ENCODE measurements around the gene VPS37C. TPM values are rescaled to one million over a fixed set of nuclear protein-coding genes. Genes with fewer than 3 reads are reported as not detected.

VPS37C gene
- total RNA-seq, 1 donor from 2014 or later: 15.8 TPM

DNA sequence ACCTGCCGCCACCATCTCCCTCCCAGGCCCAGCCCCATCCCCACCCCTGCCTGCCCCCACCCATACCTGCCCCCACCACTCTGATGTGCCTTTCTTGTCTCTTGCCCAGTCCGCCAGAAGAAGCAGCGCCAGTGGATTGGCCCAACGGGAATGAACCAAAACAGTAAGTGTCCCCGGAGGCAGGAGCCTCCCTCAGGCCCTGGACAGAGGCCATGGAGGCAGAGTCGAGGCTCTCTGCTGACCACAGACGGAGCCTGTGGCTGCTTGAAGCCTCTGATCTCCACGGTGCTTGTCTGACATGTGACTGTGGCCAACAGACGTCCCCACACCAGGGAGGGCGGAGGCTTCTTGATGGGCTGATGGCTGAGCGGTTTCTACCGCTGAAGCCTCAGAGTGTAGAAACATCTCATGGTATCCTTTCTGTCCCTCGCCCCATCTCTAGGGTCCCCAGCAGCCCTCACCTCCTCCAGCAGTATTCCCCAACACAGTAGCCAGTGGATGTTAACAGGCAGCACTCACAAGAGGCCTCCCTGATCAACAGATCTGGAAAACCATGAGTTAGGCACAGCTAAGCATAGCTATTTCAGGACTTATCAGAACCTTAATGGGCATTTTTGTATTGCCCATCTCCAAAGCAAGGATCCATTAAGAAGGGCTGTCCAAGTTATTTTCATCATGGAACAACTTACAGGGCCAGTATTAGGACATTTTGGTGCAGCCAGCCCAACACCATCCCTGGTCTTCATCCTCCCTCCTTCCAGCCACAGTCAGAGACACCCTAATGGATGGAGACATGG lies 37.3 kb downstream of the VPS37C start:
- no peak for DNase-seq
- H3K36me3 ChIP-seq: no peaks in the 10 kb centered on the region
- H3K27me3 ChIP-seq (ENCODE audit: low read depth): no peaks in the 10 kb centered on the region
- H3K4me3 ChIP-seq: no peak overlapping the region
- H3K4me1 ChIP-seq: peaks cover 26% of the 10 kb centered on the region
- intact Hi-C loops (cut with micrococcal nuclease): no loop called here
- no peaks in the 10 kb centered on the region for H3K9me3 ChIP-seq (replicated peaks)
- no peak overlapping the region for H3K27ac ChIP-seq (replicated peaks)
- TF ChIP-seq, protein P1, sequence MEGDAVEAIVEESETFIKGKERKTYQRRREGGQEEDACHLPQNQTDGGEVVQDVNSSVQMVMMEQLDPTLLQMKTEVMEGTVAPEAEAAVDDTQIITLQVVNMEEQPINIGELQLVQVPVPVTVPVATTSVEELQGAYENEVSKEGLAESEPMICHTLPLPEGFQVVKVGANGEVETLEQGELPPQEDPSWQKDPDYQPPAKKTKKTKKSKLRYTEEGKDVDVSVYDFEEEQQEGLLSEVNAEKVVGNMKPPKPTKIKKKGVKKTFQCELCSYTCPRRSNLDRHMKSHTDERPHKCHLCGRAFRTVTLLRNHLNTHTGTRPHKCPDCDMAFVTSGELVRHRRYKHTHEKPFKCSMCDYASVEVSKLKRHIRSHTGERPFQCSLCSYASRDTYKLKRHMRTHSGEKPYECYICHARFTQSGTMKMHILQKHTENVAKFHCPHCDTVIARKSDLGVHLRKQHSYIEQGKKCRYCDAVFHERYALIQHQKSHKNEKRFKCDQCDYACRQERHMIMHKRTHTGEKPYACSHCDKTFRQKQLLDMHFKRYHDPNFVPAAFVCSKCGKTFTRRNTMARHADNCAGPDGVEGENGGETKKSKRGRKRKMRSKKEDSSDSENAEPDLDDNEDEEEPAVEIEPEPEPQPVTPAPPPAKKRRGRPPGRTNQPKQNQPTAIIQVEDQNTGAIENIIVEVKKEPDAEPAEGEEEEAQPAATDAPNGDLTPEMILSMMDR (IDR thresholded peaks at IDR 0.05; ENCODE audit: borderline replicate concordance): no peak

DNA sequence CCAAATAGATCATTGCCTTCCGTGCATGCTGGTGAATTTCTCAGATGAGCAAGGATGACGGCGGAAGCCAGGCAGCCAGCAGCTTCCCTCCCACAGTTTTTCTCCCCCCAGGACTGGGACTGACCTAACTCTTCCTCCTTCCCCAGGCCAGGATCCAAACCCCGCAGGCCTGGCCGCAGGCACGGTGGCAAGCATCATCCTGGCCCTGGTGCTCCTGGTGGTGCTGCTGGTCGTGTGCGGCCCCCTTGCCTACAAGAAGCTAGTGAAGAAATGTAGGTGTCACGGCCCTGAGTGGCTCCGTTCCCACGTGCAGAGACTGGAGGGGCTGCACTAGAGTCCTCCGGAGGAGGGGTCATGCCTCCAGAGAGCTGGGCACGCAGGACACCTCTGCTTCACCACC lies 38.5 kb downstream of the VPS37C start:
- Histone ChIP-seq H3K36me3 (no peaks in the 10 kb centered on the region), H3K27ac (replicated peaks) (no peak overlapping the region), H3K4me1 (peaks cover 26% of the 10 kb centered on the region), H3K27me3 (ENCODE audit: low read depth) (peaks cover 7% of the 10 kb centered on the region), H3K4me3 (no peak overlapping the region), H3K9me3 (replicated peaks) (no peaks in the 10 kb centered on the region)
- DNase-seq: no peak
- TF ChIP-seq, protein P1 (IDR thresholded peaks at IDR 0.05; ENCODE audit: borderline replicate concordance): no peak
- intact Hi-C loops (cut with micrococcal nuclease): no loop called here

DNA sequence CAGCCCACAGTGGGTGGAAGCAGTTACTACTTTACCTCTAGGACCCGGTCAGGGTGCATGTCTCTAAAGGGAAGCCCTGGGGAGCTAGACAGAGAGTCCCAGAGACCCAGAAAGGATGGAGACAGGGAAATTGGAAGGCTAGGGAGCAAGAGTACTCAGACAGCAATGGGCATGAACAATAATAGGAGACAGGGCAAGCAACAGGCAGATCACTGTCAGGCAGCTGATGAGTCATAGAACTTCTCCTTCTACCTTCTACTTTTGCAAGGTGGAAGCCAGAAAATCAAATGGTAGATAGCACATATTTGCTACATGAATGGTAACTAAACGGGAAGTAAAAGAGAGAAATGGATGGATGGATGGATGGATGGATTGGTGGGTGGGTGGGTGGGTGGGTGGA lies 39.3 kb downstream of the VPS37C start:
- H3K27ac ChIP-seq (replicated peaks): no peak overlapping the region
- DNase-seq: no peak
- TF ChIP-seq, protein P1 (IDR thresholded peaks at IDR 0.05; ENCODE audit: borderline replicate concordance): no peak
- intact Hi-C loops (cut with micrococcal nuclease): no loop called here
- H3K9me3 ChIP-seq (replicated peaks): no peaks in the 10 kb centered on the region
- peaks cover 26% of the 10 kb centered on the region for H3K4me1 ChIP-seq
- H3K4me3 ChIP-seq: no peak overlapping the region
- H3K27me3 ChIP-seq (ENCODE audit: low read depth): peaks cover 8% of the 10 kb centered on the region
- H3K36me3 ChIP-seq: no peaks in the 10 kb centered on the region

DNA sequence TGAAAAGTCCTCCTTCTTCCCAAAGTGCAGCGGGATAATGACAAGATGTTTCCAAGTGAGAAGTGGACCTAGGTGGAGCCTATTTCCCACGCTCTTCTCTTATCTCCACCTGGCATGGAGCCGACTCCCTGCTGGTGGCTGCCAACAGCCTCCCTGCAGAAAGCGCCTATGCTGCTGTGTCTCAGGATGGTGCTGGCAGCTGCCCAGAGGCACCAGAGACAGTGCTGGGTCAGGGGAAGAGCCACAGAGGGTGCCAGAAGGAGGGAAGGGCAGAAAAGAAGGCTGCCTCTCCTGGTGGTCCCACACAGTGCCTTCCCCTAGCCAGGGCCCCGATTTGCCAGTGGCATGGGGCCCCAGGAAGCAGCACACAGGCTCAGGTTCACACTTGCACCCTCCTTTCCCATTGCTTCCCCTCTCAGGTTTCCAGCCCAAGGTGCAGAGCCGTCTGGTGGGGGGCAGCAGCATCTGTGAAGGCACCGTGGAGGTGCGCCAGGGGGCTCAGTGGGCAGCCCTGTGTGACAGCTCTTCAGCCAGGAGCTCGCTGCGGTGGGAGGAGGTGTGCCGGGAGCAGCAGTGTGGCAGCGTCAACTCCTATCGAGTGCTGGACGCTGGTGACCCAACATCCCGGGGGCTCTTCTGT lies 39.9 kb downstream of the VPS37C start:
- DNase-seq: peak; percentile 59
- TF ChIP-seq, protein P1 (IDR thresholded peaks at IDR 0.05; ENCODE audit: borderline replicate concordance): no peak
- no peaks in the 10 kb centered on the region for H3K36me3 ChIP-seq
- H3K27ac ChIP-seq (replicated peaks): no peak overlapping the region
- no peaks in the 10 kb centered on the region for H3K9me3 ChIP-seq (replicated peaks)
- H3K4me1 ChIP-seq: peaks cover 21% of the 10 kb centered on the region
- no peak overlapping the region for H3K4me3 ChIP-seq
- H3K27me3 ChIP-seq (ENCODE audit: low read depth): peaks cover 8% of the 10 kb centered on the region
- intact Hi-C loops (cut with micrococcal nuclease): no loop called here

DNA sequence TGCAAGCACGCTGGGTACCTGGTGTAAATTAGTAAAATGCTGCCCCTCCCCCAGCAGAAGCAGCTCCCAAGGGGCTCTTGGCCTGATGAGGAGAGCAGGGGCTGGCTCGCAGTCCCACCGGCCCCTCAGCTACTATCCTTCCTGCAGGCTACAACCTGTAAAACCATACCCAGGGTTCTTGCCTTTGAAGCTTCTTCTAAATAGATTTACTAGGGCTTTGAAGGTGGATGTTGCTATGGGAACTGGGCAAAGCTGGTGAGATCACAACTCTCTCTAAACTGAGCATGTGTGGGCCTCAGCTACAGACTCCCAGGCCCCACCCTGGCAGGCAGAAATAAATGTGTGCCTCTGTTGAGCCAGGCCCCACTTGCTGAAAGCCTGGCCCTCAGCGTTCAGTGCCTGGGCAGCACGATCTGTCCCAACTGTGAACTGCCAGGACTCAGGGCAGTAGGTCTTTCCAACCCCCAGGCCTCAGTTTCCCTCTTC lies 40.5 kb downstream of the VPS37C start:
- H3K4me1 ChIP-seq: peaks cover 15% of the 10 kb centered on the region
- TF ChIP-seq, protein P1 (IDR thresholded peaks at IDR 0.05; ENCODE audit: borderline replicate concordance): no peak
- no peak overlapping the region for H3K27ac ChIP-seq (replicated peaks)
- intact Hi-C loops (cut with micrococcal nuclease): no loop called here
- peaks cover 8% of the 10 kb centered on the region for H3K27me3 ChIP-seq (ENCODE audit: low read depth)
- H3K9me3 ChIP-seq (replicated peaks): no peaks in the 10 kb centered on the region
- H3K36me3 ChIP-seq: no peaks in the 10 kb centered on the region
- no peak overlapping the region for H3K4me3 ChIP-seq
- no peak for DNase-seq
